Tibial artery (tissue), 4 donors: ENCODE measurements around the gene DNAJA4.

Experiments used
- DNase-seq, 2 donors: peaks; one replicate each; pipeline ENCODE4 v3.0.0-alpha.2; 2019
- H3K27ac ChIP-seq, 2 donors: fragments of 200-600 bp; sonication (generic) in 1 of 2; 1 replicate in 1 of 2; 2 replicates in 1 of 2; pipeline ENCODE4 v1.5.1; 2018 to 2019; ENCODE audit warnings: mild to moderate bottlenecking in 1 of 2
- H3K27me3 ChIP-seq, 2 donors: fragments of 200-600 bp; sonication (generic) in 1 of 2; one replicate each; pipeline versions ENCODE4 v1.5.1 to v1.6.0; 2016 to 2019
- H3K36me3 ChIP-seq, 3 donors: fragments of 200-600 bp; sonication (generic) in 2 of 3; one replicate each; pipeline ENCODE4 v1.5.1; 2016 to 2019; ENCODE audit warnings: mild to moderate bottlenecking in 2 of 3
- H3K4me1 ChIP-seq, 4 donors: fragments of 200-600 bp; sonication (generic) in 2 of 4; 1 replicate in 3 of 4; 2 replicates in 1 of 4; pipeline ENCODE4 v1.5.1; 2016 to 2019
- H3K4me3 ChIP-seq, 2 donors: fragments of 200-600 bp; sonication (generic) in 1 of 2; 1 replicate in 1 of 2; 2 replicates in 1 of 2; pipeline ENCODE4 v1.5.1; 2018 to 2019; ENCODE audit warnings: mild to moderate bottlenecking in 2 of 2
- H3K9me3 ChIP-seq, 3 donors: fragments of 200-600 bp; sonication (generic) in 1 of 3; one replicate each; pipeline ENCODE4 v1.5.1; 2016 to 2019
- intact Hi-C: fragments of 100-400 bp; cut with DNase I; formaldehyde crosslinking; loops from one replicate; pipeline ENCODE4 v1.15.0; 2023; ENCODE audit warnings: low total_unique reads
- TF ChIP-seq, protein P1 (sequence below), 2 experiments: fragments of 200-600 bp in 1 of 2; fragments of 450-650 bp in 1 of 2; IDR thresholded peaks; one replicate each; pipeline ENCODE4 v1.5.1; 2017 to 2019; ENCODE audit warnings: antibody characterized with exemption in 2 of 2, mild to moderate bottlenecking in 1 of 2, moderate library complexity in 1 of 2

The DNAJA4 gene

GRCh38 chr15:78255421-78256043 lies 8.8 kb upstream of the DNAJA4 start:
- intact Hi-C loops, result no loop called here

DNA sequence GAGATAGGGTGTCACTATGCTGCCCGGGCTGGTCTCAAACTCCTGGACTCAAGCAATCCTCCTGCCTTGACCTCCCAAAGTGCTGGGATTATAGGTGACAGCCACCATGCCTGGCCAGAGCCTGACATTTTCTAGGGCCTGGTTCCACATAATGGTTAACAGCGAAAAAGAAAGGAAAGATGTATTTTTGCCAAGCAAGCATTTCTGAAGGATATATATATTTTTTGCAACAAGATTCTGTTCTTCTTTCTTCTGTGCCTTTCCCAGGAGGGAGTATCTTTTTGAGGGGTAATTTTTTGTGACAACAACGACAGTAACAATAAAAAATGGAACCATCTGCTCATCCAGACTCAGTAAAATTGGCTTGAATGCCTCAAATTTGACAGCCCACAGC lies 8.3 kb upstream of the DNAJA4 start:
- TF ChIP-seq, protein P1, sequence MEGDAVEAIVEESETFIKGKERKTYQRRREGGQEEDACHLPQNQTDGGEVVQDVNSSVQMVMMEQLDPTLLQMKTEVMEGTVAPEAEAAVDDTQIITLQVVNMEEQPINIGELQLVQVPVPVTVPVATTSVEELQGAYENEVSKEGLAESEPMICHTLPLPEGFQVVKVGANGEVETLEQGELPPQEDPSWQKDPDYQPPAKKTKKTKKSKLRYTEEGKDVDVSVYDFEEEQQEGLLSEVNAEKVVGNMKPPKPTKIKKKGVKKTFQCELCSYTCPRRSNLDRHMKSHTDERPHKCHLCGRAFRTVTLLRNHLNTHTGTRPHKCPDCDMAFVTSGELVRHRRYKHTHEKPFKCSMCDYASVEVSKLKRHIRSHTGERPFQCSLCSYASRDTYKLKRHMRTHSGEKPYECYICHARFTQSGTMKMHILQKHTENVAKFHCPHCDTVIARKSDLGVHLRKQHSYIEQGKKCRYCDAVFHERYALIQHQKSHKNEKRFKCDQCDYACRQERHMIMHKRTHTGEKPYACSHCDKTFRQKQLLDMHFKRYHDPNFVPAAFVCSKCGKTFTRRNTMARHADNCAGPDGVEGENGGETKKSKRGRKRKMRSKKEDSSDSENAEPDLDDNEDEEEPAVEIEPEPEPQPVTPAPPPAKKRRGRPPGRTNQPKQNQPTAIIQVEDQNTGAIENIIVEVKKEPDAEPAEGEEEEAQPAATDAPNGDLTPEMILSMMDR (IDR thresholded peaks at IDR 0.05), result no peak
- intact Hi-C loops, result no loop called here
- no peaks in the 10 kb centered on the region for H3K9me3 ChIP-seq
- no peak overlapping the region for H3K4me3 ChIP-seq
- no peaks in the 10 kb centered on the region for H3K36me3 ChIP-seq
- DNase-seq, result no peak
- no peak overlapping the region for H3K27ac ChIP-seq
- H3K4me1 ChIP-seq, result no peaks in the 10 kb centered on the region
- no peaks in the 10 kb centered on the region for H3K27me3 ChIP-seq

More at GRCh38 chr15:78255421-78256043, 8.8 kb upstream of the DNAJA4 start:
- H3K27me3 ChIP-seq, result no peaks in the 10 kb centered on the region
- H3K36me3 ChIP-seq, result no peaks in the 10 kb centered on the region
- H3K9me3 ChIP-seq, result no peaks in the 10 kb centered on the region
- no peaks in the 10 kb centered on the region for H3K4me1 ChIP-seq
- DNase-seq, result no peak
- no peak overlapping the region for H3K4me3 ChIP-seq
- TF ChIP-seq, protein P1 (IDR thresholded peaks at IDR 0.05), result no peak
- no peak overlapping the region for H3K27ac ChIP-seq

GRCh38 chr15:78257681-78258080 lies 6.7 kb upstream of the DNAJA4 start:
- Histone ChIP-seq H3K27me3 (no peaks in the 10 kb centered on the region), H3K27ac (no peak overlapping the region), H3K36me3 (no peaks in the 10 kb centered on the region), H3K4me1 (no peaks in the 10 kb centered on the region), H3K9me3 (no peaks in the 10 kb centered on the region), H3K4me3 (no peak overlapping the region)
- intact Hi-C loops, result no loop called here
- TF ChIP-seq, protein P1 (IDR thresholded peaks at IDR 0.05), result no peak
- no peak for DNase-seq

DNA sequence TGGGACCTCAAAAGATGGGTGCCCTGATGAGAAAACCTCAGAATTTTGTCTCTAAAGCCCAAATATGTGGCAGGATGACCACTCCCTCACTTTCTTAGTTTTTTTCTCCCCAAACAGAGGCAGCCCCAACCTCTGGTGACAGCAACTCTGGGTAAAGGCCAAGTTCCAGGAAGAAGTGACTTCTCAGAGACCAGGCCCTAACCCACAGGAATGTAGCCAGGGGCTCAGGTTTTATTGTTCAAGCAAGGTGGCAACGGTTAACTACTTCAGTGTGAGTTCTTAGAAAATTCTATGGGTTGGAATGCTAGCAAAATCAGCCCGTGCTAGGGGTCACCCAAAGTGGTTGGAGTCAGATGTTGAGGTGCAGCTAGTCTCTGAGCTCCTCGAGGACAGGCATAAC lies 5.1 kb upstream of the DNAJA4 start:
- no peak overlapping the region for H3K4me3 ChIP-seq
- DNase-seq, result no peak
- no peaks in the 10 kb centered on the region for H3K36me3 ChIP-seq
- TF ChIP-seq, protein P1 (IDR thresholded peaks at IDR 0.05), result no peak
- H3K4me1 ChIP-seq, result peaks cover 0 to 4% (median 2%) of the 10 kb centered on the region in 4 donors
- no peak overlapping the region for H3K27ac ChIP-seq
- H3K27me3 ChIP-seq, result no peaks in the 10 kb centered on the region
- H3K9me3 ChIP-seq, result no peaks in the 10 kb centered on the region
- intact Hi-C loops, result no loop called here

DNA sequence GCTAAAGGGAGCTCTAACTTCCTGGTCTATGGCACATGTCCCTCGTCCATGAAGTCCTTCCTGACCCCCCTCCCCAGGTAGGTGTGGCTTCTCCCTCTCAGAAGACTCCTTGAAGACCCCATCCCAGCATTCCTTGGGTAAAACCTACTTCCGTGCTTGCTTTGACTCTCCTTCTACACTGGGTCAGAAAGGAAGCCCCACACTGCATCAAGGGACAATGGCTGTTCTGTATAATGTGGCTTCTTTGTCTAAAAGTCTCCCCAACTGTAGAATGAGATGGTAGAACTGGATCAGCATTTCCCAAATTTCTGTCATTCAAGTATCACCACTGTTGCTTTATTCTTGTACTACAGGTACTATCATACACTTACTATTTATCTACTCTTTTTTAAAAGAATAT lies 3.9 kb upstream of the DNAJA4 start:
- intact Hi-C loops, result loop anchor here (10.0 kb wide), 1 partner anchor 614 kb away; the partner anchor contains the start of gene MORF4L1
- peaks cover 0 to 14% (median 8%) of the 10 kb centered on the region in 4 donors for H3K4me1 ChIP-seq
- no peak for DNase-seq
- TF ChIP-seq, protein P1 (IDR thresholded peaks at IDR 0.05), result no peak
- no peaks in the 10 kb centered on the region for H3K36me3 ChIP-seq
- no peak overlapping the region for H3K27ac ChIP-seq
- H3K4me3 ChIP-seq, result no peak overlapping the region
- H3K9me3 ChIP-seq, result no peaks in the 10 kb centered on the region
- H3K27me3 ChIP-seq, result no peaks in the 10 kb centered on the region
